ENCODE measurements around the gene HLA-DMB. TPM values are rescaled to one million over a fixed set of nuclear protein-coding genes. Genes with fewer than 3 reads are reported as not detected.

Gene HLA-DMB
- polyA plus RNA-seq, 1 of the 3 experiments (the other 2 are of a cell fraction) = not detected

- no peak for DNase-seq
- H3K9me3 ChIP-seq = peaks cover 6% of the 10 kb centered on the region
- no peaks in the 10 kb centered on the region for H3K4me1 ChIP-seq (ENCODE audit: control insufficient read depth in 1 of 2, insufficient read depth in 2 of 2, low read depth in 1 of 2, low read length in 1 of 2)
- TF ChIP-seq GATA2 (CRISPR knock-in tag; IDR thresholded peaks at IDR 0.05) (no peak), JUND (IDR thresholded peaks at IDR 0.05) (no peak), NRF1 (IDR thresholded peaks at IDR 0.05; ENCODE audit: low read depth, low read length) (no peak), MXI1 (IDR thresholded peaks at IDR 0.05; ENCODE audit: low read depth, low read length) (no peak), POLR2AphosphoS5 (IDR thresholded peaks at IDR 0.05; ENCODE audit: low read depth, low read length) (no peak), GABPA (IDR thresholded peaks at IDR 0.05; ENCODE audit: low read depth) (no peak), ELF1 (IDR thresholded peaks at IDR 0.05) (no peak), RXRA (IDR thresholded peaks at IDR 0.05; ENCODE audit: borderline replicate concordance, low read depth) (no peak), SIN3A (IDR thresholded peaks at IDR 0.05; ENCODE audit: borderline replicate concordance, low read depth, low read length) (no peak), FOXJ3 (CRISPR knock-in tag; IDR thresholded peaks at IDR 0.05) (no peak)
- TF ChIP-seq, protein P1, sequence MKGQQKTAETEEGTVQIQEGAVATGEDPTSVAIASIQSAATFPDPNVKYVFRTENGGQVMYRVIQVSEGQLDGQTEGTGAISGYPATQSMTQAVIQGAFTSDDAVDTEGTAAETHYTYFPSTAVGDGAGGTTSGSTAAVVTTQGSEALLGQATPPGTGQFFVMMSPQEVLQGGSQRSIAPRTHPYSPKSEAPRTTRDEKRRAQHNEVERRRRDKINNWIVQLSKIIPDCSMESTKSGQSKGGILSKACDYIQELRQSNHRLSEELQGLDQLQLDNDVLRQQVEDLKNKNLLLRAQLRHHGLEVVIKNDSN (IDR thresholded peaks at IDR 0.05; ENCODE audit: borderline replicate concordance, low read depth) = no peak
- no peaks in the 10 kb centered on the region for H4K20me1 ChIP-seq (ENCODE audit: insufficient read depth)
- H3K9me2 ChIP-seq = no peaks in the 10 kb centered on the region
- no peaks in the 10 kb centered on the region for H3K36me3 ChIP-seq (replicated peaks in 1 of 2; ENCODE audit: control insufficient read depth in 1 of 2, insufficient read depth in 2 of 2, low read length in 1 of 2)
- H3K4me2 ChIP-seq = no peak overlapping the region
- no peaks in the 10 kb centered on the region for H3K79me2 ChIP-seq (ENCODE audit: insufficient read depth)
- no peaks in the 10 kb centered on the region for H3F3A ChIP-seq (replicated peaks; ENCODE audit: insufficient read depth)
- H3K9ac ChIP-seq = no peak overlapping the region
- ChIA-PET POLR2A (interaction anchor here (1.0 kb wide), 1 partner anchor 25 kb away, joined by 3 read pairs; no protein-coding TSS in a partner anchor), CTCF (interaction anchor here (0.7 to 2.6 kb wide), 7 partner anchors 9 to 63 kb away, joined by 3 to 15 read pairs (median 3); no protein-coding TSS in a partner anchor)
- H3K4me3 ChIP-seq (ENCODE audit: low read depth in 2 of 2, low read length in 1 of 2) = no peak overlapping the region
- H3K27ac ChIP-seq (ENCODE audit: low read depth in 2 of 2, low read length in 1 of 2) = no peak overlapping the region
- H3K27me3 ChIP-seq (ENCODE audit: insufficient read depth) = peaks cover 18% of the 10 kb centered on the region; the same call in 1 of the 2 replicates
- H2AFZ ChIP-seq (ENCODE audit: low read depth) = no peak overlapping the region
Observed at GRCh38 chr6:32946893-32947292, 6.1 kb upstream of the HLA-DMB start.

DNA sequence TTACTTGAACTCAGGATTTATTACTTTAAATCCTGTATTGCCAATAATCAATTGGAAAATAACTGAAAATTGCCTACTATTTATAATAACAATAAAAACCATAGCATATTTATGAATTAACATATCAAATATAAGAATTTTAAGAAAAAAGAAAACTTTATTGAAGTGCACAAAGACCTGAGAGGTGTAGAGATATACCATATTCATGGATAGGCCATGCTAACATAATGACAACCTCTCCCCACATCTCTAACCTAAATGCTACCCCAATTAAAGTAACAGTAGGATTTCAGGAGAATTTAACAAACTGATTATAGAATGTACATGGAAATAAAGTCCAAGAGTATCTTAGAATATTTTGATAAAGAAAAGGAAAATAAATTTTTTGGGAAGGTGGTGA, 5.1 kb upstream of the HLA-DMB start:
- Histone ChIP-seq H3K4me3 (ENCODE audit: low read depth in 2 of 2, low read length in 1 of 2) (no peak overlapping the region), H3F3A (replicated peaks; ENCODE audit: insufficient read depth) (no peaks in the 10 kb centered on the region), H3K27me3 (ENCODE audit: insufficient read depth) (peaks cover 18% of the 10 kb centered on the region; the same call in 1 of the 2 replicates), H3K79me2 (ENCODE audit: insufficient read depth) (no peaks in the 10 kb centered on the region), H3K36me3 (replicated peaks in 1 of 2; ENCODE audit: control insufficient read depth in 1 of 2, insufficient read depth in 2 of 2, low read length in 1 of 2) (no peaks in the 10 kb centered on the region), H3K9me2 (no peaks in the 10 kb centered on the region), H3K4me2 (no peak overlapping the region), H3K4me1 (ENCODE audit: control insufficient read depth in 1 of 2, insufficient read depth in 2 of 2, low read depth in 1 of 2, low read length in 1 of 2) (no peaks in the 10 kb centered on the region), H4K20me1 (ENCODE audit: insufficient read depth) (no peaks in the 10 kb centered on the region), H3K9me3 (peaks cover 6% of the 10 kb centered on the region), H2AFZ (ENCODE audit: low read depth) (no peak overlapping the region), H3K9ac (no peak overlapping the region), H3K27ac (ENCODE audit: low read depth in 2 of 2, low read length in 1 of 2) (no peak overlapping the region)
- TF ChIP-seq JUND (IDR thresholded peaks at IDR 0.05) (no peak), SIN3A (IDR thresholded peaks at IDR 0.05; ENCODE audit: borderline replicate concordance, low read depth, low read length) (no peak)
- ChIA-PET CTCF (no interaction called here), POLR2A (no interaction called here)
- no peak for DNase-seq

- no peaks in the 10 kb centered on the region for H3K36me3 ChIP-seq (replicated peaks in 1 of 2; ENCODE audit: control insufficient read depth in 1 of 2, insufficient read depth in 2 of 2, low read length in 1 of 2)
- peaks cover 0 to 3% of the 10 kb centered on the region in 2 experiments; a peak in 1 of 4 replicates for H3K4me1 ChIP-seq (ENCODE audit: control insufficient read depth in 1 of 2, insufficient read depth in 2 of 2, low read depth in 1 of 2, low read length in 1 of 2)
- H3K27ac ChIP-seq (ENCODE audit: low read depth in 2 of 2, low read length in 1 of 2) = no peak overlapping the region
- POLR2A ChIA-PET = no interaction called here
- no peaks in the 10 kb centered on the region for H4K20me1 ChIP-seq (ENCODE audit: insufficient read depth)
- H3K4me3 ChIP-seq (ENCODE audit: low read depth in 2 of 2, low read length in 1 of 2) = no peak overlapping the region
- H3K9me3 ChIP-seq = peaks cover 6% of the 10 kb centered on the region
- H3K4me2 ChIP-seq = no peak overlapping the region
- DNase-seq = no peak
- H3K9ac ChIP-seq = no peak overlapping the region
- no peaks in the 10 kb centered on the region for H3K9me2 ChIP-seq
- TF ChIP-seq ELF1 (IDR thresholded peaks at IDR 0.05) (no peak), EP300 (IDR thresholded peaks at IDR 0.05; ENCODE audit: borderline replicate concordance in 1 of 2, low read depth in 1 of 2, low read length in 1 of 2) (no peak), MEF2A (IDR thresholded peaks at IDR 0.05; ENCODE audit: borderline replicate concordance, low read depth) (no peak), YY1 (IDR thresholded peaks at IDR 0.05; ENCODE audit: low read depth) (no peak)
- TF ChIP-seq, protein P1 (IDR thresholded peaks at IDR 0.05; ENCODE audit: borderline replicate concordance, low read depth) = no peak
- WGBS (ENCODE audit: low lambda C conversion rate) = 24% methylated on average over 9 of the region's 9 CpGs
- H3F3A ChIP-seq (replicated peaks; ENCODE audit: insufficient read depth) = no peaks in the 10 kb centered on the region
- no peaks in the 10 kb centered on the region for H3K79me2 ChIP-seq (ENCODE audit: insufficient read depth)
- H2AFZ ChIP-seq (ENCODE audit: low read depth) = no peak overlapping the region
- peaks cover 18% of the 10 kb centered on the region; the same call in 1 of the 2 replicates for H3K27me3 ChIP-seq (ENCODE audit: insufficient read depth)
- CTCF ChIA-PET = interaction anchor here (1.2 to 14.1 kb wide), 4 partner anchors 9 to 77 kb away, joined by 3 to 187 read pairs (median 26); partner anchors contain the start of gene HLA-DMA
Observed at GRCh38 chr6:32945108-32945760, 4.4 kb upstream of the HLA-DMB start.

Measured in SK-N-SH (cell line).